NK-92 (cell line): Measurements from ENCODE around the gene ST6GAL2.

ENCODE experiments used
- DNase-seq: peaks from one replicate; lab custom pipeline; 2025; ENCODE audit not compliant: unreplicated experiment; lab: John Stamatoyannopoulos, UW

ST6GAL2 gene

GRCh38 chr2:106831241-106831640, 54.7 kb downstream of the ST6GAL2 start:
- DNase-seq, result no peak

- DNase-seq, result no peak
Observed at GRCh38 chr2:106830191-106830590, 55.8 kb downstream of the ST6GAL2 start.

DNA sequence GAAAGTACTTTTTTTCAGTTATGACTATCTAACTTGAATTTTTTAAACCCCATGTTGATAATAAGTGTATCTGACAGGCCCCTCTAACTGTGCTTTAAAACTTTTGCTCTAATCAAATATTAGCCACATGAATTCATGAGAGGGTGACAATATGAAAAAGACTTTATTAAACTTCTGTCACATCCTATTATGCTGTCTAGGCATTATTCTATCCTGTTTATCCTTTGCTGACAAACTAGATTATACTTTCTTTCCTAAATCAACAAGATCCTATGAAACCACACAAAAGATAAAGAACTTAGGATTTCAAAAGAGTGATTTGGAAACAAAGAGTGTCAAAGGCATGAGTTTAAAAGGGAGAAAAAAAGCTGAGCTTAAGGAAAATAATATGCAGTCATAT, 57.8 kb downstream of the ST6GAL2 start:
- no peak for DNase-seq

DNA sequence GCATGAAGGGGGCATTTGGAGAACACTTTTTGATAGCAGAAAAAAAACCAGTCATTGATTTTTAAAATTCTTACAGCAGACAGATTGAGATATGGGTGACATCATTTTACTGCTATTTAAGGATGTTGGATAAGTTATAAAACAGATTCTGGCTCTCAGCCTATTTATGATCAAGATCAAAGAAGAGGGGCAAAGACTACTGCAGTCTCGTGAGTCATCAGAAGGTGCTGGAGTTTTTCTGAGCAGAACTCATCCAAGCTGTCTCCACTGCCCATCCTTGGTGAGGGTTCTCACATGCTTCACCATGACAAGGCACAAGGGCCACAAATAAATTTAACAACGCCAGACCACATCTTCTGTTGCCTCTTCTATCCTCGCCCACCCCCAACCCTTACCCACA, 58.8 kb downstream of the ST6GAL2 start:
- DNase-seq, result no peak

DNA sequence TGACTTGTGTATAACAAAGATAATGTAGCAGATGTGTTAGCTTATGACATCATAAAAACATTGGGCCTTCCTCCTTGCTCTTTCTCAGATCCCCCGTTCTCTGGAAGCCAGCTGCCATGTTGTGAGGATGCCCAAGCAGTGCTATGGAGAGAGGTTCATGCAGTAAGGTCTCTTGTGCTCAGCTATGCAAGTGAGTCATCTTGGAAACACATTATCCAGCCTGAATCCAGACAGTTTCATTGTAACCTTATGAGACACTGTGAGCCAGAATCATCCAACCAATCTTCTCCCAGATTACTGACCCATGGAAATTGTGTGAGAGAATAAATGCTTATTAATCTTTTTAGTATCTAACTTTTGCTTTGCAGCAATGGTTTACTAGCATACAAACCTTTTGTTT, 60.8 kb downstream of the ST6GAL2 start:
- DNase-seq, result no peak

GRCh38 chr2:106816974-106817373, 69.0 kb downstream of the ST6GAL2 start:
- DNase-seq, result no peak

GRCh38 chr2:106812841-106813240, 73.1 kb downstream of the ST6GAL2 start:
- no peak for DNase-seq

DNA sequence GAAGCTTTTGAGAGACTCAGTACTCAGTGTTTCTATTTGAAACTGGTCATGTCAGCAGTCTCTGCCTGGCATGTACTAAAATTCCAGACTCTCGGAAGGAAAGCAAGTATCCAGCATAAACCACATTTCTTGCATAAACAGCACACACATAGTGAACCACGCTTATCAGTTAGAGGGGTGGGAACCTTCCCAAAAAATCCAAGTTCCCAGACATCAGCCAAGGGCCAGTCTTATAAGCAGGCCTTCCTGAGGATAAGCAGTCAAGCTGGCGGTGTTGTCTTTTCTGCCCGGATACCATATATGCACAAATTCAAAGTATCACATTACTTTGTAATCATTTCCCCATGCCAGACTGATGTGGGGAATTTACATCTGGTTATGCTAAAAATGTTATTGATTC, 73.6 kb downstream of the ST6GAL2 start:
- DNase-seq, result no peak

GRCh38 chr2:106805716-106806115, 80.3 kb downstream of the ST6GAL2 start:
- DNase-seq, result no peak

DNA sequence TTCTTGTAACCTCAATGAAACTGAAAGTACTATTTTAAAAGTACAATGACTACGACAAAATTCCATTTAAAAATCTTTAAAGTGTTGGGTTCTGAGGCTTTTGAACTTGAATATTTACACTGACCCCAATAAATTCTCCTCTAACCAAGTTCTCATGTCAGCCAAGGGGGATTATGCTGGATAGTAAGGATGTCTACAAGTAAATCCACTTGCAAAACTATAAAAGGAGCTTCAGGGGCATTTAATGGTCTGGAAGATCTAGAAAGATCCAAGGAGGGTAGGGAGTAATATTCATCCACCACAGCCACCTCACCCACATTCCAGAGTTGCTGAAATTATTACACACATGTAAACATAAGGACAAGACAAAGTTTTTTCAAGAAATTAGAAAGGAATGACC, 81.8 kb downstream of the ST6GAL2 start:
- DNase-seq, result no peak

DNA sequence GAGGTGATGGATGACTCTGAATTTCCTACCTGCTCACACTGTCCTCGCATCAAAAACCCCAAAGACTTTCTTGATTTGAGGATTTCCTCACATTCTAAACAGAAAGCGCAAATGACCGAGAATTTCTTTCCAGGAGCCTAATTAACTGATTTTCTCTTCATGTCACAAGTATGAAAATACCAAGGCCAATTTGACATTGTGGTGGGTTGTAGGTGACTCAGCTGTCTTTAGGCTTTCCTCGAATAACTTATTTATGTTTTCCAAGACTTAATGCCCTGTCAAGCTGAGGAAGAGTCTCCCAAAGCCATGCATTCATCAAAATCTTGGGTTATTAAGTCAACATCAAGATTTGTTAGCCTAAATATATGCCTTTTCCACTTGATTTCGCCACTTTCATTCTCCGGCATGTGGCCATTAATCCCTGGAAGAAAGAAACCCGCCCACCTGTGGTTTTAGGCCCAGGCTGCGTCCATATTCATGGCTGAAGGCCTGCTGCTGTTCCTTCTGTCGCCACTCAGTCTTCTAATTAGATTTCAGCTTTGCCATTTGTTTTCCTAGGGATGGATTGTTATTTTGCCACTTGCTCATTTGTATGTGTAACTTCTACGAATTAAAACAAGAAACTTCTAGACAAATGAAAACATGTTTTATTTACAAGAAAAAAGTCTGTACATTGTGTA, 84.9 kb downstream of the ST6GAL2 start:
- DNase-seq, result no peak

- no peak for DNase-seq
Observed at GRCh38 chr2:106800180-106800579, 85.8 kb downstream of the ST6GAL2 start.

DNA sequence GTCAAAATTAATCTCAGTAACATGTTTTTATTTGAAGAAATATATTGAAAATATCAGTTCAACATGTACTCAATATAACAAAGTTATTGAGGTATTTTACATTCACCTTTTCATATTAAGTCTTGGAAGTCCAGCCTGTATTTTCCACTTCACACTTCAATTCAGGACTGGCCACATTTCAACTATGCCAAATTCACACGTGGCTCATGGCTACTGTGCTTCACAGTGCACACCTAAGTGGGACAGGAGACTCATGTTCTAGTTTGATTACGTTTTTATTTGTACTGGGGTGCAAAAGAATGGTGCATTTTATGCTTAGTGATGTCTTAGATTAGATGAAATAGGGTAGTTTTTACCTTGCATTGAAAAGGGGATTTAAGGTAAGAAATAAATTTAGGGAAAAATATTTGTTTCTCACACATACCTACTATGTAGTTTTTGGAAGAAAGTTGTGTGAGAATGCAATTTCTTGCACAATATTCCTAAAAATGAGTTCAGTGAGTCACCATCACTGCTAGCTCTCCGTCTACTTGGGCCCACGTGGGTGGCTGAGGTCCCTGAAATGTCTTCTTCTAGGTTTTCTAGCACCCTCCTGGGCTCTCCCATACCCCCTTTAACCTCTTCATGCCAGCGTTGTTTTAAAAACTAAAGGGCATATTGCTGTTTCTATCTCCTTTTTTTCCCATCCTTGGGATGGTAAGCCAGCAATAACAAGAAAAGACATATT, 87.0 kb downstream of the ST6GAL2 start:
- DNase-seq, result no peak

- DNase-seq, result no peak
Observed at GRCh38 chr2:106797494-106797893, 88.5 kb downstream of the ST6GAL2 start.

DNA sequence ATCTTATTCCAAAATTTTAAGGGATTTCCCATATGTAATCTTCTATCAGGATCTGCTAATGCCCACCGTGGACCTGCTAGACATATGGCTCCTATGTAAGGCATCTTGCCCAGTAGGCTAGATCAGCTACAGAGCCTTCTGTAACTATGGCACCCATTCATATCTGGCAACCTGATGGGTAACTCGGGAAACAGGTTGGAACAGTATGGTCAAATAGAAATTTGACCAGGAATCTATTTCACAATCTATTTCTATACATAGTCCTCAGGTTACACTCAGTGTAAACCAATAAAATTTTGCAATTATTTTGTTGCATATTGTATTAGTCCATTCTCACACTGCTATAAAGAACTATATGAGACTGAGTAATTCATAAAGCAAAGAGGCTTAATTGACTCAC, 93.3 kb downstream of the ST6GAL2 start:
- DNase-seq, result no peak

DNA sequence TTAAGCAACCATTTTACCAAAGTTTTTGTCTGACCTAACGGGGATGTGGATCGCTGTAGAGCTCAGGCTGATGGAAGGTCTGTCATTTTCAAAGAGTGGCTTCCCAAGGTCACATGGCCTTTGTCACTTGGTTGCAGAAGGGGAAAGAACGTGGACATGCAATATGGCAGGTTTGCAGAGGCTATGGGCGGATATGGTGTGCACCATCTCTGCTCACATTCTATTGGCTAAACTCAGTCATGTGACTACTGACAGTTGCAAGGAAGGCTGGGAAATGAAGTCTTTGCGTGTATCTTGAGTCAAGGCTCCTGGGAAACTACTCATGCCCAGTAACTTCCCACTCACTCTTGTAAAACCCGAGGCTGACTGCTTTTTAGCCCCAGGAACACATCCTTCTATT, 96.8 kb downstream of the ST6GAL2 start:
- DNase-seq, result no peak

GRCh38 chr2:106782681-106783080, 103.3 kb downstream of the ST6GAL2 start:
- no peak for DNase-seq

- DNase-seq, result no peak
Observed at GRCh38 chr2:106781196-106781595, 104.8 kb downstream of the ST6GAL2 start.

GRCh38 chr2:106771811-106772210, 114.2 kb downstream of the ST6GAL2 start:
- DNase-seq, result no peak

- DNase-seq, result no peak
Observed at GRCh38 chr2:106770986-106771385, 115.0 kb downstream of the ST6GAL2 start.

GRCh38 chr2:106764614-106765013, 121.4 kb downstream of the ST6GAL2 start:
- DNase-seq, result no peak

DNA sequence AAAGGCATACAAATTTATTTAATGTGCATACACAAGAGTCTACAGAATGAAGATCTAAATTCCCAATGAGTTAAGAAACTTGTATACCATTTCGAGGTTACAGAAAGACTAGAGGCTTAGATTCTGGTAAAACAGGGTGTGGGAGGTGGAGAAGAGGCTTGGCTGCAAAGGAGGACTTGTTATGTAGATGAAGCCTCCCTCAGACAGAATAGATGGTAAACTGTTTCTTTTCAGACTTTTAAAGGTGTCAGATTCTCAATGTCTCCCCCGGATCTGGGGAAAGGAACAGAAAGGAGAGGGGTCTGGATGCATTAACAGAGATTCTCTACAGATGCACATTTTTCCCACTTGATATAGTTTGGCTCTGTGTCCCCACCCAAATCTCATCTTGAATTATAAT, 126.0 kb downstream of the ST6GAL2 start:
- DNase-seq, result no peak
